VCaP (cell line): ENCODE results near the gene SUN2.

Experiments
- H3K27ac ChIP-seq: fragments of 450-650 bp; 2 replicates; pipeline ENCODE4 v1.5.1; 2017
- CTCF ChIP-seq: fragments of 450-650 bp; conservative IDR thresholded peaks from 2 replicates; pipeline ENCODE4 v1.5.1; 2017; ENCODE audit warnings: mild to moderate bottlenecking, moderate library complexity

The SUN2 gene

GRCh38 chr22:38731703-38732161 lies 24.1 kb downstream of the SUN2 start:
- TF ChIP-seq CTCF, result no peak

GRCh38 chr22:38730411-38730871 lies 25.4 kb downstream of the SUN2 start:
- H3K27ac ChIP-seq, result no peak overlapping the region
- TF ChIP-seq CTCF, result no peak

More at GRCh38 chr22:38731703-38732161, 24.1 kb downstream of the SUN2 start:
- peak overlapping the region; percentile 33; the same call in 1 of the 2 replicates for H3K27ac ChIP-seq

DNA sequence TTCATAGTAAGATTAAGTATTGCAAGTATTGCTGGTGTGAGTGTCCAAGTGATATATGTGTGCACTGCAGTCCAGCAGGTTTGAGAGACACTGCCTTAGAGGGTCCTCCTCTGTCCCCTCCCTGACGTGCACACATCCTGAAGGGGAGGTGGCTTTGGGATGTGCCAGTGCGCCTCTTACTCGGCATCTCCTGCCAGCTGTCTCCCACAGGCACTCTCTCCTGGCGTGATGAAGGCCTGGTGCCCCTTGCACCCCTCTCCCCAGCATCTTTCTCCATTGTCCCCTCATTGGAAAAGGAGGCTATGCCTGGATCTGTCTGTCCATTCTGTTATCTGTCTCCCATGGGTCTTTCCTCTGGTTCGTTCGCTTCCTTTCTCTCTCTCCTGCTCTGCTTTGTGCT lies 25.9 kb downstream of the SUN2 start:
- no peak for TF ChIP-seq CTCF
- H3K27ac ChIP-seq, result no peak overlapping the region

DNA sequence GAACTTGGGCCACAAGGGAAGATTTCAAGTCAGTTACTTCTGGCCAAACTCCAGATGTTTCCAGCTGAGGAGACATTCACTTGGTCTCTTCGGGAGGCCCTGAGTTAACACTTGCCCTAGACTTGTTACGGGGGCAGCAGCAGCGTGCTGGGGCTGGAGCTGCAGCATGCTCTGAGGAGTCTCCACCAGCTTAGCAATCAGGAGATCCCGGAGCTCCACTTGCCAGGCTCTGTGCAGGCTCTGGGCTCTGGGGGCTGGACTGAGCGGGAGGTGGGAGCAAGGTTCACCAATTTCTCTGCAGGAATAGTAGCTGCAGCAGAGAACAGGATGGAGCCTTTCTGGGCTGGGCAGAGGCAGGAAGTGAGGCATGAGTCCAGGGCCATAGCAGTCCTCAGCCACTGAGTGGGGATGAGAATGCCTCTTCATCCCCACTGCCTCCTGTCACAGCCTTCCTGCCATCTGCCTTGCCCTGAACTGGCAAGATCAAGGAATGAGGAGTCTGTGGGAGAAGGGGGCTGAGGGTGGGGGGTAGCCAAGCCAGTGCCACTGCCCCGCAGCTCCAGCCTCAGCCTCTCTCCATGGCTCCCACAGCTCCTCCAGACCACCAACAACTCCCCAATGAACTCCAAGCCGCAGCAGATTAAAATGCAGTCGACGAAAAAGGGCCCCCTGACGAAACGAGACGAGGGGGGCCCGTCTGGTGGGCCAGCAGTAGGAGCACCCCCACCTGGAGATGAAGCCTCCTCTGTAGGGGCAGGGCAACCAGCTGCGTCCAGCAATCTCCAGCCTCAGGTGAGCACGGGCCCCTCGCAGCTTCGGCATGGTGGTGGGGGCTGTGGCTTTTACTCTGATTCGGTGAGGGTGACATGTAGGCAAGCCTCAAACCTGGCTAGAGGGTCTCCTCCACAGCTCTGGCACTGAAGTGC lies 26.7 kb downstream of the SUN2 start:
- TF ChIP-seq CTCF, result no peak
- H3K27ac ChIP-seq, result no peak overlapping the region

GRCh38 chr22:38727530-38728451 lies 28.0 kb downstream of the SUN2 start:
- no peak for TF ChIP-seq CTCF
- H3K27ac ChIP-seq, result no peak overlapping the region

DNA sequence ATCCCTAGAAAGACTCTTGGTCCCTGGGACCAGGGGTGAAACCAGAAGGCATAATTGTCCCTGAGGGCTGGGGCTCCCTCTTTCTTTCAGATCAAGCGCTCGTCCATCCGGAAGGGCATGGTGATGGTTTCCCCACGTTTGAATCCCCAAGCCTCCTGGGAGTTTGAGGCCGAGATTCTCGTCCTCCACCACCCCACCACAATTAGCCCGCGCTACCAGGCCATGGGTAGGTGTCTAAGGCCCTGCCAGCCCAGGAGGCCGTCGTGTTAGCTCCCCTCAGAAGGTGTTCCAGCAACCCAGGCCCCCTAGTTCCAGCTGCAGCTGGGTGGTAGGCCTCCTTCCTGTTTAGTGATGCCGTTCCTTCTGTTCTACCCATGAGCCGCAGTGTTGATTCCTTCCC lies 28.7 kb downstream of the SUN2 start:
- no peak for TF ChIP-seq CTCF
- H3K27ac ChIP-seq, result no peak overlapping the region
